ENCODE results near the gene CNTN5.

CNTN5 gene

DNA sequence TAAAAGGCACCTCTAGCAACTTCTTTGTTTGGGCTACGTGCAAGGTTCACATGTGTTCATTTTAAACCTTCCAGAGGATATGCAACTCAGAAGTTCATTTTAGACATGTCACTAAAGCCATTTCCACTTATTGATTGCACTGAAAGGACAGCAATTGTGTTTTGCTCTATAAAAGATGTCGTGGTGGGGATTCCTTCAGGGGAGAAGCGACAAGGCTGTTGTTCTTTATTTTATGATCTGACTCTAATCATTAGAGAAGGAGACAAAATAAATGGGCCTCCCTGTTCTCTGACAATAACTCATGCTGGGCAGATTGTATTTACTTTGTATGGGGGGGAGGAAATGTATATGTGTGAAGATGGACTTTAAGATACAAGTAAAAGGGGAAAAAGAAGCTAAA, 1296.2 kb downstream of the CNTN5 start:
- Histone ChIP-seq H3K27ac (no peak overlapping the region), H3K36me3 (ENCODE audit: insufficient read depth, low read length) (no peaks in the 10 kb centered on the region), H3K4me3 (no peak overlapping the region), H3K9me3 (ENCODE audit: low read depth, low read length) (no peaks in the 10 kb centered on the region), H3K9ac (ENCODE audit: insufficient read length) (no peak overlapping the region)
- no peak for TF ChIP-seq FOXP2 (optimal IDR thresholded peaks at IDR 0.05; ENCODE audit: control extremely low read depth, extremely low read length, insufficient read depth)
- TF ChIP-seq POLR2AphosphoS5 (IDR thresholded peaks at IDR 0.05; ENCODE audit: borderline replicate concordance, low read depth, low read length): no peak
- no peak for TF ChIP-seq EZH2 (IDR thresholded peaks at IDR 0.05)
- DNase-seq (ENCODE audit: low read depth, low spot score): no peak

GRCh38 chr11:100319691-100320090, 1298.9 kb downstream of the CNTN5 start:
- no peak overlapping the region for H3K9ac ChIP-seq (ENCODE audit: insufficient read length)
- no peak overlapping the region for H3K4me3 ChIP-seq
- no peaks in the 10 kb centered on the region for H3K9me3 ChIP-seq (ENCODE audit: low read depth, low read length)
- no peaks in the 10 kb centered on the region for H3K36me3 ChIP-seq (ENCODE audit: insufficient read depth, low read length)
- TF ChIP-seq EZH2 (IDR thresholded peaks at IDR 0.05) (no peak), FOXP2 (optimal IDR thresholded peaks at IDR 0.05; ENCODE audit: control extremely low read depth, extremely low read length, insufficient read depth) (no peak), POLR2AphosphoS5 (IDR thresholded peaks at IDR 0.05; ENCODE audit: borderline replicate concordance, low read depth, low read length) (no peak)
- no peak overlapping the region for H3K27ac ChIP-seq
- DNase-seq (ENCODE audit: low read depth, low spot score): no peak

DNA sequence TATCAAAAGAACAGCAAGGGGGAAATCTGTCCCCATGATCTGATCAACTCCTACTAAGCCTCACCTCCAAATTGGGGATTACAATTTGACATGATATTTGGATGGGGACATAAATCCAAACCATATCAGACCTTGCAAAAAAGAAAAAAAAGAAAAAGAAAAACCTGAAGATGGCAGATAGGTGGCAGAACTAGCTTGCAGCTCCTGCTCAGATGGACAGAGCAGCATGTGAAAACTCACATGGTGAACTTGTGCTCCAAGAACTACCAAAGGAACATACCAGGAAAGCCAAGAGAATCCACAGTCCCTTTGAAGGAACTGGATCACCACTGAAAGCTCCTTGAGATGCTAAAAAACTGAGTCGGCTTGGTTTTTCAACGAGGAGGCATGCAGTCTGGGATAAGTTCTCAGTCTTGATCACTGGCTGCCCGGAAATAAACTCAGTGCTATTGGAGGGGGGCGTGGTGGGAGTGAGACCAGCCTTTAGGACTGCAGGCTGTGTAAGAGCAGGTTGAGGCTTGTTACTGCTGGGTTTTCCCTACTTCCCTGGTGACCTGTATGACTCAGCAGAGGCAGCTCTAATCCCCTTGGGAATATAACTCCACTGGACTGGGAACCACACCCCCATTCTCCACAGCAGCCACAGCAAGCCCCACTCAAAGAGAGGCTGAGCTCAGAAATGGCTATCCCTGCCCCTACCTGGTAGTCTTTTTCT, 1308.0 kb downstream of the CNTN5 start:
- Histone ChIP-seq H3K36me3 (ENCODE audit: insufficient read depth, low read length) (no peaks in the 10 kb centered on the region), H3K9ac (ENCODE audit: insufficient read length) (no peak overlapping the region), H3K4me3 (no peak overlapping the region), H3K27ac (no peak overlapping the region), H3K9me3 (ENCODE audit: low read depth, low read length) (no peaks in the 10 kb centered on the region)
- DNase-seq (ENCODE audit: low read depth, low spot score): no peak
- TF ChIP-seq EZH2 (IDR thresholded peaks at IDR 0.05) (no peak), POLR2AphosphoS5 (IDR thresholded peaks at IDR 0.05; ENCODE audit: borderline replicate concordance, low read depth, low read length) (no peak)

- no peak for TF ChIP-seq POLR2AphosphoS5 (IDR thresholded peaks at IDR 0.05; ENCODE audit: borderline replicate concordance, low read depth, low read length)
- no peak for TF ChIP-seq FOXP2 (optimal IDR thresholded peaks at IDR 0.05; ENCODE audit: control extremely low read depth, extremely low read length, insufficient read depth)
- no peak for TF ChIP-seq EZH2 (IDR thresholded peaks at IDR 0.05)
- Histone ChIP-seq H3K27ac (no peak overlapping the region), H3K36me3 (ENCODE audit: insufficient read depth, low read length) (no peaks in the 10 kb centered on the region), H3K9ac (ENCODE audit: insufficient read length) (no peak overlapping the region), H3K4me3 (no peak overlapping the region), H3K9me3 (ENCODE audit: low read depth, low read length) (no peaks in the 10 kb centered on the region)
- DNase-seq (ENCODE audit: low read depth, low spot score): no peak
Observed at GRCh38 chr11:100329352-100329751, 1308.6 kb downstream of the CNTN5 start.

DNA sequence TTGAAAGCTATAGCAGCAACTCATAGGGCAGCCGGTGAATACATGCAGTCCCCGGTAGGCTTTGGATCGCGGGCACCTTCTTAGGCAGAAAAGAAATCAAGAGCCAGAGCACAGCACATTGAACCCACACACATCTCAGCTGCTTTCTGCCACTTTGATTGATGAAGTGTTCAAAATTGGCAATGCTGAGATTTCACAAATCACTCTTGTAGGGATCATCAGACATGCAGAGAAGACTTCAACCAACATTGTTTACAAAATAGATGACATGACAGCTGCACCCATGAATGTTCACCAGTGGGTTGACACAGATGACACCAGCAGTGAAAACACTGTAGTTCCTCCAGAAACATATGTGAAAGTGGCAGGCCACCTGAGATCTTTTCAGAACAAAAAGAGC, 1316.1 kb downstream of the CNTN5 start:
- no peak overlapping the region for H3K9ac ChIP-seq (ENCODE audit: insufficient read length)
- no peaks in the 10 kb centered on the region for H3K9me3 ChIP-seq (ENCODE audit: low read depth, low read length)
- H3K4me3 ChIP-seq: no peak overlapping the region
- DNase-seq (ENCODE audit: low read depth, low spot score): no peak
- H3K36me3 ChIP-seq (ENCODE audit: insufficient read depth, low read length): no peaks in the 10 kb centered on the region
- TF ChIP-seq FOXP2 (optimal IDR thresholded peaks at IDR 0.05; ENCODE audit: control extremely low read depth, extremely low read length, insufficient read depth) (no peak), EZH2 (IDR thresholded peaks at IDR 0.05) (no peak), POLR2AphosphoS5 (IDR thresholded peaks at IDR 0.05; ENCODE audit: borderline replicate concordance, low read depth, low read length) (no peak)
- H3K27ac ChIP-seq: no peak overlapping the region

DNA sequence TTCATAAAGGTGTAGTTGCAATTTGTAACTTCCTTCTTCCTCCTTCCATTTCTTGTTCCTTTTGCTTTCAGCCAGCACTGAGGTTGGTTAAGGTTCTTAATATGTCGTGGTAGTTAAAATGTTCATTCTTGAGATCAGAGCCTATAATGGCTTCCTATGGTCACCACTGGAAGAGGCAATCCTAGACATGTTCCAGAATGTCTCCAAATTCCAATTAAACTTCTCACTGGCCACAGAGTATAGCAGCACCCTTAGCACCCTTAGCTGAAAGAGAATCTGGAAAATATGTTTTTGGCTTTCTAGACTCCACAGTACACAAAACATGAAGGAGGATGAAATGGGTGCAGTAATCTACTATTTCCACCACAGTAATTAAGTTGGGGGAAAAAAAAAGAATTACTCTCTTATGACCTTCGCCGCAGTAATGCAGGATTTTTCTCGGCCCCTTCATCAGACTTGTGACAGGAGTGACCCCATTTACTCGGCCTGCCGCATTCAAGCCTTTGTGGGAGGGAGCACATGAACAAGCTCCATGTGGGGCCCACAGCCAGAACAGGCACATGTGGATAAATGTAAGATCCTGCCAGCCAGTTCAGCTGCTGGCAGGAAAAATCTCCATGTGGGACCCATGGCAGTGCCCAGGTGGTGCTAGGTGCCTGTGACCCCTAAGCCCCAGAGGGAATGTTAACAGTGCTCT, 1317.5 kb downstream of the CNTN5 start:
- H3K36me3 ChIP-seq (ENCODE audit: insufficient read depth, low read length): no peaks in the 10 kb centered on the region
- H3K9ac ChIP-seq (ENCODE audit: insufficient read length): no peak overlapping the region
- no peak for DNase-seq (ENCODE audit: low read depth, low spot score)
- H3K27ac ChIP-seq: no peak overlapping the region
- H3K9me3 ChIP-seq (ENCODE audit: low read depth, low read length): no peaks in the 10 kb centered on the region
- no peak overlapping the region for H3K4me3 ChIP-seq
- TF ChIP-seq FOXP2 (optimal IDR thresholded peaks at IDR 0.05; ENCODE audit: control extremely low read depth, extremely low read length, insufficient read depth): no peak
- TF ChIP-seq EZH2 (IDR thresholded peaks at IDR 0.05): no peak
- TF ChIP-seq POLR2AphosphoS5 (IDR thresholded peaks at IDR 0.05; ENCODE audit: borderline replicate concordance, low read depth, low read length): no peak

DNA sequence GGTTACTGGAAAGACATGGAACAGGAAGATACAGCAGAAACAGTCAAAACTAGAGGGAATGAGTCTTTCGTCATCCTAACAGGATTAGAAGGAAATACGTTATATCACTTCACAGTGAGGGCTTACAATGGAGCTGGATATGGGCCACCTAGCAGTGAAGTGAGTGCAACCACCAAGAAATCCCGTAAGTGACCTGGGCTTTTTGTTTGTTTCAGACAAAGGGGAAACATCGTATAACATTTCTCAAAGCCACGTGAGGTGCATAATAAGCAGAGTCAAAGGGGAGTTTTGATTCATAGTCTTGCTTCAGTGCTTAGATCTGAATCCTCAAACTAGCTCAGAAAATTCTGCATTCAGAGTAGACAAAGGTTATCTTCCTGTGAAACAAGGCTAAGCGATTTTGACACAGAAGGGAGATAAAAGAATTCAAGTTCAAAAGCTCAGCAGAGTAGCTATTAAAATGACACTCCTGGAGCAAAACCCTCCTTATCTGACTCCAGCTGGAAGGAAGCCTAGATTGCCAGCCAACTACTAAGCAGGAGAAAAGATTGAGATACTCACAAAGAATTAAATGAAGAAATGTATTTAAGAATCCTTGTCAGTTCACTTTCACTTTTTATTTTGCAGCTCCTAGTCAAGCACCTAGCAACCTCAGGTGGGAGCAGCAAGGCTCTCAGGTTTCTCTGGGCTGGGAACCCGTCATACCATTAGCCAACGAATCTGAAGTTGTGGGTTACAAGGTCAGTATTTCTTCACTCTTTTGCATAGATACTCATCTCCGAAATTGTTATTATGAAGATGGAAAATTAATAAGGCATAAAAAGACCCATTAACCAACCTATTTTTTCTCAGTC, 1319.9 kb downstream of the CNTN5 start:
- no peak for DNase-seq (ENCODE audit: low read depth, low spot score)

DNA sequence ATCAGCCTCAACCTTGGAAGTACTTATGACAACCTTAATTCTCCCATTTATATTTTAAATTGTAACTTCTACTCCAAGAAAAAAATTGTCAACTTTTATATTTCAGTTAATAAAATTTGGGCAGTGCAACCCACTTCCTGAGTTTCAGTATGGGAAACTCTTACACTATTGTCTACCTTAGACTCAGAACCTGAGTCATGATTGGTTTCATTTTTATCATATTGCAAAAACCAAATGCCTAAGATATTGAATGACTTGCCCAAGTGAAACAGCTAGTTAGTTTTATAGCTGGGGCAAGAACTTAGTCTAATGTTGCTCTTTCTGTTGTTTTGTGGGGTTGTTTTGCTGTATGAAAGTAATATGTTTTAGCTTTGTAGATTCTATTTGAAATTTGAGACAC, 1332.3 kb downstream of the CNTN5 start:
- no peak for TF ChIP-seq EZH2 (IDR thresholded peaks at IDR 0.05)
- no peak for TF ChIP-seq FOXP2 (optimal IDR thresholded peaks at IDR 0.05; ENCODE audit: control extremely low read depth, extremely low read length, insufficient read depth)
- no peak for TF ChIP-seq POLR2AphosphoS5 (IDR thresholded peaks at IDR 0.05; ENCODE audit: borderline replicate concordance, low read depth, low read length)
- H3K36me3 ChIP-seq (ENCODE audit: insufficient read depth, low read length): no peaks in the 10 kb centered on the region
- no peak overlapping the region for H3K4me3 ChIP-seq
- DNase-seq (ENCODE audit: low read depth, low spot score): no peak
- H3K27ac ChIP-seq: no peak overlapping the region
- H3K9me3 ChIP-seq (ENCODE audit: low read depth, low read length): no peaks in the 10 kb centered on the region
- H3K9ac ChIP-seq (ENCODE audit: insufficient read length): no peak overlapping the region

More for the DNA sequence above, 1319.9 kb downstream of the CNTN5 start:
- H3K9me3 ChIP-seq (ENCODE audit: low read depth, low read length): no peaks in the 10 kb centered on the region
- H3K4me3 ChIP-seq: no peak overlapping the region
- no peak overlapping the region for H3K9ac ChIP-seq (ENCODE audit: insufficient read length)
- no peak overlapping the region for H3K27ac ChIP-seq
- TF ChIP-seq POLR2AphosphoS5 (IDR thresholded peaks at IDR 0.05; ENCODE audit: borderline replicate concordance, low read depth, low read length) (no peak), FOXP2 (optimal IDR thresholded peaks at IDR 0.05; ENCODE audit: control extremely low read depth, extremely low read length, insufficient read depth) (no peak), EZH2 (IDR thresholded peaks at IDR 0.05) (no peak)
- H3K36me3 ChIP-seq (ENCODE audit: insufficient read depth, low read length): no peaks in the 10 kb centered on the region
